ENCODE data around the gene ZNF804B. TPM values are rescaled to one million over a fixed set of nuclear protein-coding genes. Genes with fewer than 3 reads are reported as not detected.

The ZNF804B gene
- total and polyA plus RNA-seq, 2 of the 4 experiments (the other 2 are of a cell fraction) = not detected

DNA sequence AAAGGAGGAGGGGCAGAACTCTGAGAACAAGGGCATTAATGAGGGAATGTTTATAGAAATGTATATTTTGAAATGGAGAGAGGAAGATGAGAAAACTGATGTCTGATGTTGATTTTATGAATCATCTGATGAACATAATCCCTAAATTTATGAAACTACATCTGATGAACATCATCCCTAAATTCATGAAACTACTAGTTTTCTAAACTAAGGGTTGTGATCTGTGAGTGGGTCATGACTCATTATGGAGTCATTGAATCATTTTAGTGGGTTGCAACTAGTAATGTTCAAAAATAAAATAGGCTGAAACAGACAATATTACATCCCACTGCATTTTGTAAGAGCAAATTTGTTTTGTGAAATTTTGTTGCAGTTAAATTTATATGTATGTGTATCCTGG, 478.7 kb downstream of the ZNF804B start:
- H2AK5ac ChIP-seq (ENCODE audit: low read depth, low read length) = no peak overlapping the region

More for the DNA sequence above, 478.7 kb downstream of the ZNF804B start:
- Histone ChIP-seq H2AFZ (replicated peaks; ENCODE audit: low read length, poor library complexity) (no peak overlapping the region), H2BK5ac (ENCODE audit: low read depth, low read length, poor library complexity, severe bottlenecking) (peak overlapping the region; percentile 26), H2AK9ac (replicated peaks; ENCODE audit: low read depth, low read length, poor library complexity) (no peak overlapping the region), H4K20me1 (ENCODE audit: insufficient read depth, low read length) (no peaks in the 10 kb centered on the region), H3K27me3 (ENCODE audit: control insufficient read depth, insufficient read depth, low read length) (no peaks in the 10 kb centered on the region), H3K4ac (ENCODE audit: low read depth, low read length) (no peak overlapping the region), H2BK120ac (ENCODE audit: low read depth, low read length) (no peak overlapping the region), H3K56ac (ENCODE audit: extremely low read depth, insufficient read depth, low read length) (no peak overlapping the region), H3K4me1 (ENCODE audit: control insufficient read depth, insufficient read depth, low read length) (no peaks in the 10 kb centered on the region), H4K8ac (ENCODE audit: low read depth in 2 of 2, low read length in 2 of 2) (no peak overlapping the region), H3K18ac (ENCODE audit: low read depth, low read length) (no peak overlapping the region), H3K9ac (ENCODE audit: low read depth, low read length) (no peak overlapping the region), H4K91ac (ENCODE audit: insufficient read depth, low read depth, low read length) (no peak overlapping the region), H2BK20ac (ENCODE audit: low read depth, low read length) (no peak overlapping the region), H3K36me3 (ENCODE audit: control insufficient read depth, insufficient read depth, low read length) (no peaks in the 10 kb centered on the region), H3K4me2 (ENCODE audit: low read depth, low read length) (no peak overlapping the region), H3K23ac (ENCODE audit: low read depth, low read length) (no peak overlapping the region), H3K27ac (ENCODE audit: insufficient read depth, low read length) (no peak overlapping the region), H4K5ac (ENCODE audit: low read depth, low read length) (no peak overlapping the region), H2BK15ac (ENCODE audit: low read depth, low read length) (no peak overlapping the region), H3K4me3 (ENCODE audit: insufficient read depth, low read depth, low read length) (no peak overlapping the region), H3K79me1 (ENCODE audit: low read depth in 1 of 2, low read length in 2 of 2) (no peaks in the 10 kb centered on the region), H3K14ac (replicated peaks; ENCODE audit: low read depth, low read length) (no peak overlapping the region), H3K9me1 (ENCODE audit: insufficient read depth, low read length) (no peaks in the 10 kb centered on the region), H3K9me3 (ENCODE audit: control insufficient read depth, insufficient read depth, low read length) (0 out of 2 replicates have a peak, but pooled peaks cover 2% of the 10 kb centered on the region)
- CTCF ChIA-PET = no interaction called here
- TF ChIP-seq RCOR1 (IDR thresholded peaks at IDR 0.05; ENCODE audit: insufficient replicate concordance, low read length) (no peak), RFX5 (IDR thresholded peaks at IDR 0.05; ENCODE audit: low read depth, low read length) (no peak), FOS (IDR thresholded peaks at IDR 0.05; ENCODE audit: low read depth, low read length) (peak; percentile 44; the same call in 1 of the 2 replicates), BHLHE40 (IDR thresholded peaks at IDR 0.05; ENCODE audit: low read depth, low read length) (no peak), MAFK (IDR thresholded peaks at IDR 0.05; ENCODE audit: low read depth, low read length) (no peak), RAD21 (IDR thresholded peaks at IDR 0.05; ENCODE audit: low read length) (no peak), MXI1 (IDR thresholded peaks at IDR 0.05; ENCODE audit: borderline replicate concordance, low read depth, low read length) (no peak), SMC3 (IDR thresholded peaks at IDR 0.05; ENCODE audit: low read depth, low read length) (no peak)
- TF ChIP-seq, protein P1, sequence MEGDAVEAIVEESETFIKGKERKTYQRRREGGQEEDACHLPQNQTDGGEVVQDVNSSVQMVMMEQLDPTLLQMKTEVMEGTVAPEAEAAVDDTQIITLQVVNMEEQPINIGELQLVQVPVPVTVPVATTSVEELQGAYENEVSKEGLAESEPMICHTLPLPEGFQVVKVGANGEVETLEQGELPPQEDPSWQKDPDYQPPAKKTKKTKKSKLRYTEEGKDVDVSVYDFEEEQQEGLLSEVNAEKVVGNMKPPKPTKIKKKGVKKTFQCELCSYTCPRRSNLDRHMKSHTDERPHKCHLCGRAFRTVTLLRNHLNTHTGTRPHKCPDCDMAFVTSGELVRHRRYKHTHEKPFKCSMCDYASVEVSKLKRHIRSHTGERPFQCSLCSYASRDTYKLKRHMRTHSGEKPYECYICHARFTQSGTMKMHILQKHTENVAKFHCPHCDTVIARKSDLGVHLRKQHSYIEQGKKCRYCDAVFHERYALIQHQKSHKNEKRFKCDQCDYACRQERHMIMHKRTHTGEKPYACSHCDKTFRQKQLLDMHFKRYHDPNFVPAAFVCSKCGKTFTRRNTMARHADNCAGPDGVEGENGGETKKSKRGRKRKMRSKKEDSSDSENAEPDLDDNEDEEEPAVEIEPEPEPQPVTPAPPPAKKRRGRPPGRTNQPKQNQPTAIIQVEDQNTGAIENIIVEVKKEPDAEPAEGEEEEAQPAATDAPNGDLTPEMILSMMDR (conservative IDR thresholded peaks at IDR 0.05; ENCODE audit: low read depth, low read length) = no peak
- no TSS peak for BruUV-seq (replicated peaks)
- dilution Hi-C loops (cut with HindIII; ENCODE audit: low sequenced_read_pairs, unreplicated experiment) (no loop called here), in situ Hi-C loops (cut with MboI; ENCODE audit: low sequenced_read_pairs) (no loop called here), intact Hi-C loops (cut with micrococcal nuclease) (loop anchor here (10.0 kb wide), 1 partner anchor 63 kb away; no protein-coding TSS in a partner anchor)
- ATAC-seq (ENCODE audit: low read depth) = no peak
- POLR2A ChIA-PET (ENCODE audit: unreplicated experiment) = no interaction called here
- peak; percentile 28 for DNase-seq
